ENCODE data around the gene IFI30. TPM values are rescaled to one million over a fixed set of nuclear protein-coding genes. Genes with fewer than 3 reads are reported as not detected.
A peak's percentile ranks its signal among the peaks of the same experiment; 100 is the strongest.

Gene IFI30
- 2,647 TPM for total RNA-seq (2013)
- polyA plus RNA-seq (1,000 to 10,000 TPM; 3,608 to 6,022 (median 4,550) TPM), polyA minus RNA-seq (2,073 and 3,361 TPM in 2 replicates), total RNA-seq (17.7 to 245 (median 118) reads per million in 11 experiments)

- peaks cover 37 to 44% of the 10 kb centered on the region in 2 donors for H3K36me3 ChIP-seq (replicated peaks in 1 of 2; ENCODE audit: control insufficient read depth in 1 of 2, insufficient read depth in 2 of 2, low read length in 2 of 2)
- intact Hi-C loops (cut with micrococcal nuclease): loop anchor here in 1 of 2 donors (5.0 kb wide), 1 partner anchor 219 kb away; no protein-coding TSS in a partner anchor
- Mint-ChIP-seq H3K36me3 (peaks cover 36 to 50% of the 10 kb centered on the region in 2 donors), H3K9me3 (peaks cover 0 to 2% (median 0%) of the 10 kb centered on the region in 7 donors), H3K27me3 (ENCODE audit: low read depth in 3 of 3) (no peaks in the 10 kb centered on the region), H3K27ac (peak within 1 kb of the TSS; percentile 100), H3K4me3 (peak within 1 kb of the TSS; percentile 95 to 98), H3K4me1 (peaks cover 75% of the 10 kb centered on the region)
- H3K79me2 ChIP-seq (ENCODE audit: insufficient read depth, low read length): peaks cover 69% of the 10 kb centered on the region
- peaks cover 85 to 88% of the 10 kb centered on the region in 2 donors for H3K4me1 ChIP-seq (ENCODE audit: control insufficient read depth in 1 of 2, insufficient read depth in 2 of 2, low read length in 2 of 2)
- no peak for TF ChIP-seq CTCF (IDR thresholded peaks at IDR 0.05)
- peak within 1 kb of the TSS; percentile 93 for H3K4me2 ChIP-seq (replicated peaks; ENCODE audit: extremely low read depth, low read length, poor library complexity, severe bottlenecking)
- H4K20me1 ChIP-seq (ENCODE audit: insufficient read depth, low read length): peaks cover 53% of the 10 kb centered on the region
- H3K9me3 ChIP-seq (replicated peaks in 1 of 2; ENCODE audit: control insufficient read depth in 1 of 2, insufficient read depth in 1 of 2, low read length in 2 of 2): no peaks in the 10 kb centered on the region
- peak within 1 kb of the TSS; percentile 23 for H2AFZ ChIP-seq (ENCODE audit: insufficient read depth, low read depth, low read length, poor library complexity, severe bottlenecking)
- no peaks in the 10 kb centered on the region for H3K27me3 ChIP-seq (ENCODE audit: control insufficient read depth in 2 of 2, insufficient read depth in 2 of 2, low read length in 2 of 2)
- peak within 1 kb of the TSS; percentile 99 for H3K27ac ChIP-seq (ENCODE audit: low read depth in 1 of 2, low read length in 2 of 2)
- H3K9ac ChIP-seq (ENCODE audit: insufficient read depth, low read length, poor library complexity, severe bottlenecking): peak within 1 kb of the TSS; percentile 96
- peak; percentile 91 to 95 (median 92) for DNase-seq
- peak within 1 kb of the TSS; percentile 58 to 100 (median 86) for H3K4me3 ChIP-seq (replicated peaks in 1 of 3; ENCODE audit: low read depth in 2 of 3, low read length in 3 of 3)
- 0% methylated on average over 43 of the region's 47 CpGs for WGBS (ENCODE audit: insufficient coverage)
These were observed at the start of gene IFI30 for GRCh38 chr19:18173572-18174288. Gene IFI30 (plus strand): TSS chr19:18173813. CDS start chr19:18173842, 29 bp downstream.

- Mint-ChIP-seq H3K4me1 (peaks cover 36% of the 10 kb centered on the region), H3K36me3 (peaks cover 72 to 95% of the 10 kb centered on the region in 2 donors), H3K27ac (peak overlapping the region in 3 of 7 donors; percentile 22 to 70 (median 25)), H3K4me3 (no peak overlapping the region), H3K9me3 (peaks cover 0 to 2% (median 0%) of the 10 kb centered on the region in 7 donors), H3K27me3 (ENCODE audit: low read depth in 3 of 3) (peaks cover 0 to 2% (median 1%) of the 10 kb centered on the region in 3 donors)
- H3K9ac ChIP-seq (ENCODE audit: insufficient read depth, low read length, poor library complexity, severe bottlenecking): no peak overlapping the region
- no peaks in the 10 kb centered on the region for H3K27me3 ChIP-seq (ENCODE audit: control insufficient read depth in 2 of 2, insufficient read depth in 2 of 2, low read length in 2 of 2)
- no peak for TF ChIP-seq CTCF (IDR thresholded peaks at IDR 0.05)
- H3K27ac ChIP-seq (ENCODE audit: low read depth in 1 of 2, low read length in 2 of 2): no peak overlapping the region
- DNase-seq: no peak
- H3K9me3 ChIP-seq (replicated peaks in 1 of 2; ENCODE audit: control insufficient read depth in 1 of 2, insufficient read depth in 1 of 2, low read length in 2 of 2): no peaks in the 10 kb centered on the region
- peaks cover 36 to 50% of the 10 kb centered on the region in 2 donors for H3K4me1 ChIP-seq (ENCODE audit: control insufficient read depth in 1 of 2, insufficient read depth in 2 of 2, low read length in 2 of 2)
- intact Hi-C loops (cut with micrococcal nuclease): no loop called here
- H2AFZ ChIP-seq (ENCODE audit: insufficient read depth, low read depth, low read length, poor library complexity, severe bottlenecking): no peak overlapping the region
- H3K79me2 ChIP-seq (ENCODE audit: insufficient read depth, low read length): peaks cover 34% of the 10 kb centered on the region
- H3K4me2 ChIP-seq (replicated peaks; ENCODE audit: extremely low read depth, low read length, poor library complexity, severe bottlenecking): no peak overlapping the region
- H4K20me1 ChIP-seq (ENCODE audit: insufficient read depth, low read length): peaks cover 86% of the 10 kb centered on the region
- H3K36me3 ChIP-seq (replicated peaks in 1 of 2; ENCODE audit: control insufficient read depth in 1 of 2, insufficient read depth in 2 of 2, low read length in 2 of 2): peaks cover 51 to 85% of the 10 kb centered on the region in 2 donors
- H3K4me3 ChIP-seq (replicated peaks in 1 of 3; ENCODE audit: low read depth in 2 of 3, low read length in 3 of 3): no peak overlapping the region
- 79% methylated on average over 21 of the region's 26 CpGs for WGBS (ENCODE audit: insufficient coverage)
These were observed 49.8 kb upstream of the IFI30 start for GRCh38 chr19:18123819-18124218.

Data from CD14-positive monocyte (primary cell).